Naive thymus-derived CD8-positive, alpha-beta T cell (primary cell): ENCODE measurements around the gene SENP7. TPM values are rescaled to one million over a fixed set of nuclear protein-coding genes. Genes with fewer than 3 reads are reported as not detected.
A peak's percentile ranks its signal among the peaks of the same experiment; 100 is the strongest.
"Not testable (repeated sequence)": the region's sequence is repeated elsewhere in the genome, so short reads cannot be mapped to it uniquely, and the experiment has no call there.

ENCODE experiments used
- ATAC-seq, 2 donors: fragments of 150-1000 bp; cut with Tn5 transposase in 1 of 2; sonication (Bioruptor Pico), chemical (Tn5 transposase) in 1 of 2; 1 replicate in 1 of 2; 2 replicates in 1 of 2; pipeline ENCODE4 v1.10.0; 2021; ENCODE audit warnings: mild to moderate bottlenecking in 2 of 2, moderate library complexity in 2 of 2
- POLR2A ChIA-PET: fragments of 350-600 bp; sonication (Branson Sonifier 250); formaldehyde crosslinking; loops from one replicate; lab custom pipeline; 2021; ENCODE audit warnings: antibody characterized with exemption; lab: Charles Lee
- DNase-seq, 10 donors: peaks; one replicate each; pipeline versions ENCODE4 v3.0.0 to v3.0.0-alpha.2; 2020 to 2022
- H3K27ac Mint-ChIP-seq, 10 donors: one replicate each; pipeline ENCODE4 v1.8.0; 2020 to 2022; ENCODE audit warnings: mild to moderate bottlenecking in 10 of 10, mixed read lengths in 10 of 10, moderate library complexity in 4 of 10, inconsistent platforms in 1 of 10
- H3K27me3 Mint-ChIP-seq, 5 donors: one replicate each; pipeline ENCODE4 v1.8.0; 2021 to 2022; ENCODE audit warnings: mixed read lengths in 5 of 5
- H3K36me3 Mint-ChIP-seq, 3 donors: one replicate each; pipeline ENCODE4 v1.8.0; 2020 to 2022; ENCODE audit warnings: mixed read lengths in 3 of 3, mild to moderate bottlenecking in 2 of 3, inconsistent platforms in 1 of 3
- H3K4me1 Mint-ChIP-seq, 4 donors: one replicate each; pipeline ENCODE4 v1.8.0; 2021 to 2022; ENCODE audit warnings: mixed read lengths in 4 of 4
- H3K4me3 Mint-ChIP-seq, 10 donors: one replicate each; pipeline ENCODE4 v1.8.0; 2020 to 2022; ENCODE audit warnings: mild to moderate bottlenecking in 10 of 10, mixed read lengths in 10 of 10, moderate library complexity in 6 of 10, inconsistent platforms in 1 of 10
- H3K9me3 Mint-ChIP-seq, 9 donors: one replicate each; pipeline ENCODE4 v1.8.0; 2020 to 2022; ENCODE audit warnings: mixed read lengths in 9 of 9, mild to moderate bottlenecking in 3 of 9, inconsistent platforms in 1 of 9, moderate library complexity in 1 of 9
- polyA plus RNA-seq, 3 donors: library from polyadenylated mRNA; unstranded; fragments of 300-500 nt; fragmentation: Illumina TruSeq; gene quantifications; one replicate each; pipeline ENCODE4 v1.2.3, GENCODE V29; 2021
- total RNA-seq, 8 experiments: library from RNA in 2 of 8; stranded (reverse) in 2 of 8; gene quantifications; one replicate each; pipeline ENCODE4 v1.2.3 and lab custom pipeline; 2021 to 2026

SENP7 gene
- total and polyA plus RNA-seq, 5 experiments from 2014 or later = 6.7 to 72.5 (median 11.2) TPM

GRCh38 chr3:101478980-101479379, 34.0 kb downstream of the SENP7 start:
- Mint-ChIP-seq H3K27me3 (no peaks in the 10 kb centered on the region), H3K27ac (peak overlapping the region in 5 of 10 donors; percentile 4 to 78 (median 54)), H3K9me3 (peaks cover 0 to 10% (median 3%) of the 10 kb centered on the region in 9 donors), H3K4me1 (peaks cover 33 to 71% (median 58%) of the 10 kb centered on the region in 4 donors), H3K4me3 (peak overlapping the region in 3 of 10 donors; percentile 3 to 61 (median 11)), H3K36me3 (peaks cover 23 to 86% (median 63%) of the 10 kb centered on the region in 3 donors)
- POLR2A ChIA-PET = no interaction called here
- DNase-seq (no peak), ATAC-seq (no peak)

GRCh38 chr3:101474841-101475552, 38.0 kb downstream of the SENP7 start:
- ATAC-seq, H3K27me3 Mint-ChIP-seq, H3K4me3 Mint-ChIP-seq, DNase-seq, POLR2A ChIA-PET: not testable (repeated sequence)
- Mint-ChIP-seq H3K4me1 (peaks cover 36 to 73% (median 55%) of the 10 kb centered on the region in 4 donors), H3K27ac (peak overlapping the region in 3 of 10 donors; percentile 16 to 22 (median 20)), H3K9me3 (peaks cover 0 to 13% (median under 1%) of the 10 kb centered on the region in 9 donors), H3K36me3 (peaks cover 18 to 72% (median 67%) of the 10 kb centered on the region in 3 donors)

- Mint-ChIP-seq H3K36me3 (peaks cover 8 to 41% (median 33%) of the 10 kb centered on the region in 3 donors), H3K9me3 (peaks cover 0 to 36% (median 8%) of the 10 kb centered on the region in 9 donors), H3K4me3 (peak overlapping the region in 3 of 10 donors; percentile 6 to 11 (median 8)), H3K27ac (peak overlapping the region; percentile 17 to 98 (median 91)), H3K4me1 (peaks cover 48 to 77% (median 70%) of the 10 kb centered on the region in 4 donors)
- POLR2A ChIA-PET = interaction anchor here (1.0 kb wide), 1 partner anchor 44 kb away, joined by 6 read pairs; no protein-coding TSS in a partner anchor
- ATAC-seq, DNase-seq, H3K27me3 Mint-ChIP-seq: not testable (repeated sequence)
Measured at GRCh38 chr3:101468676-101469075, 44.3 kb downstream of the SENP7 start.

DNA sequence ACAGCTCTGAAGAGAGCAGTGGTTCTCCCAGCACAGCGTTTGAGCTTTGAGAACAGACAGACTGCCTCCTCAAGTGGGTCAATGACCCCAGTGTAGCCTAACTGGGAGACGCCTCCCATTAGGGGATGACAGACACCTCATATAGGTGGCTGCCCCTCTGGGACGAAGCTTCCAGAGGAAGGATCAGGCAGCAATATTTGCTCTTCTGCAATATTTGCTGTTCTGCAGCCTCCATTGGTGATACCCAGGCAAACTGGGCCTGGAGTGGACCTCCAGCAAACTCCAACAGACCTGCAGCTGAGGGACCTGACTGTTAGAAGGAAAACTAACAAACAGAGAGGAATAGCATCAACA, 45.7 kb downstream of the SENP7 start:
- not testable (repeated sequence) for DNase-seq, H3K27me3 Mint-ChIP-seq, ATAC-seq
- H3K4me3 Mint-ChIP-seq = peak overlapping the region in 9 of 10 donors; percentile 42 to 90 (median 72)
- peaks cover 0 to 28% (median 8%) of the 10 kb centered on the region in 9 donors for H3K9me3 Mint-ChIP-seq
- H3K27ac Mint-ChIP-seq = peak overlapping the region; percentile 72 to 98 (median 92)
- H3K36me3 Mint-ChIP-seq = peaks cover 8 to 34% (median 32%) of the 10 kb centered on the region in 3 donors
- POLR2A ChIA-PET = interaction anchor here (0.6 to 1.7 kb wide), 6 partner anchors 45 to 217 kb away, joined by 3 to 9 read pairs (median 4); partner anchors contain the start of genes PCNP and SENP7
- H3K4me1 Mint-ChIP-seq = peaks cover 43 to 79% (median 67%) of the 10 kb centered on the region in 4 donors

- ATAC-seq (peak in 1 of 2 donors; percentile 76), DNase-seq (peak in 7 of 10 donors; percentile 24 to 81 (median 59))
- Mint-ChIP-seq H3K4me3 (peak overlapping the region in 8 of 10 donors; percentile 53 to 90 (median 72)), H3K4me1 (peaks cover 42 to 79% (median 68%) of the 10 kb centered on the region in 4 donors), H3K36me3 (peaks cover 10 to 39% (median 30%) of the 10 kb centered on the region in 3 donors), H3K9me3 (peaks cover 0 to 28% (median 8%) of the 10 kb centered on the region in 9 donors), H3K27me3 (no peaks in the 10 kb centered on the region), H3K27ac (peak overlapping the region; percentile 70 to 98 (median 91))
- POLR2A ChIA-PET = interaction anchor here (0.6 to 1.7 kb wide), 4 partner anchors 46 to 187 kb away, joined by 3 to 9 read pairs (median 6); partner anchors contain the start of genes PCNP and SENP7
Measured at GRCh38 chr3:101466465-101467309, 46.3 kb downstream of the SENP7 start.

DNA sequence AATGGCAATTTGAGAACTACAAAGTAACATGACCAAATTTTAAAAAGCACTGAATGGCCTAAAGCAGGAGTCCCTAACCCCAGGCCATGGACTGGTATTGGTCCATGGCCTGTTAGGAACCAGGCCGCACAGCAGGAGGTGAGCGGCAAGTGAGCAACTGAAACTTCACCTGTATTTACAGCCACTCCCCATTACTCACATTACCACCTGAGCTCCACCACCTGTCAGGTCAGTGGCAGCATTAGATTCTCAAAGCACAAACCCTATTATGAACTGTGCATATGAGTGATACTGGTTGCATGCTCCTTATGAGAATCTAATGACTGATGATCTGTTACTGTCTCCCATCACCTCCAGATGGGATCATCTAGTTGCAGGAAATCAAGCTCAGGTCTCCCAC, 48.8 kb downstream of the SENP7 start:
- Mint-ChIP-seq H3K27ac (peak overlapping the region in 7 of 10 donors; percentile 24 to 81 (median 46)), H3K4me3 (no peak overlapping the region), H3K27me3 (no peaks in the 10 kb centered on the region), H3K36me3 (peaks cover 15 to 47% (median 27%) of the 10 kb centered on the region in 3 donors), H3K9me3 (peaks cover 0 to 16% (median 7%) of the 10 kb centered on the region in 9 donors), H3K4me1 (peaks cover 31 to 84% (median 72%) of the 10 kb centered on the region in 4 donors)
- ATAC-seq (no peak), DNase-seq (no peak)
- POLR2A ChIA-PET = interaction anchor here (0.8 kb wide), 1 partner anchor 49 kb away, joined by 3 read pairs; the partner anchor contains the start of gene SENP7

GRCh38 chr3:101461451-101461850, 51.6 kb downstream of the SENP7 start:
- Mint-ChIP-seq H3K4me1 (peaks cover 13 to 60% (median 45%) of the 10 kb centered on the region in 4 donors), H3K9me3 (peaks cover 0 to 5% (median 0%) of the 10 kb centered on the region in 9 donors), H3K36me3 (peaks cover 21 to 59% (median 35%) of the 10 kb centered on the region in 3 donors), H3K27ac (peak overlapping the region in 8 of 10 donors; percentile 2 to 63 (median 10)), H3K4me3 (no peak overlapping the region), H3K27me3 (no peaks in the 10 kb centered on the region)
- DNase-seq = no peak
- POLR2A ChIA-PET = no interaction called here
- ATAC-seq = no peak

DNA sequence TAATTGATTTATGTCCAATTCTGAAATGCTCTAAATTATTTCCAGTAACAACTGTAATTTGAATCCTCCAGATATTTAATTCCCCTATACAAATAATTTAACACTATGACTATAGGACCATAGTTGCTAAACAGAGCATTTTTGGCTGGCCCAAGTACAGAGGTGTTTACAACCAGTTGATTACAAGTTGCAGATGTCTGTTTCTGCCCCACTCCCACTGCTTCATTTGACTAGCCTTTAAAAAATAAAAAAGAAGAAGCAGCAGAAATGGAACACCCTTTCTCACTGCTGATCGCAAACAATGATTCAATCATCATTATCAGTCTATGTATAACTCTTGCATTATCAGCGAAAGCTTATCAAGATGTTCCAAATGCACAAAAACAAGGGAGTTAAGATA, 54.6 kb downstream of the SENP7 start:
- POLR2A ChIA-PET = no interaction called here
- no peak for ATAC-seq
- no peak for DNase-seq
- no peak overlapping the region for H3K27ac Mint-ChIP-seq
- no peaks in the 10 kb centered on the region for H3K27me3 Mint-ChIP-seq
- H3K9me3 Mint-ChIP-seq = peaks cover 0 to 5% (median 0%) of the 10 kb centered on the region in 9 donors
- H3K36me3 Mint-ChIP-seq = peaks cover 21 to 72% (median 40%) of the 10 kb centered on the region in 3 donors
- no peak overlapping the region for H3K4me3 Mint-ChIP-seq
- peaks cover 4 to 39% (median 32%) of the 10 kb centered on the region in 4 donors for H3K4me1 Mint-ChIP-seq

DNA sequence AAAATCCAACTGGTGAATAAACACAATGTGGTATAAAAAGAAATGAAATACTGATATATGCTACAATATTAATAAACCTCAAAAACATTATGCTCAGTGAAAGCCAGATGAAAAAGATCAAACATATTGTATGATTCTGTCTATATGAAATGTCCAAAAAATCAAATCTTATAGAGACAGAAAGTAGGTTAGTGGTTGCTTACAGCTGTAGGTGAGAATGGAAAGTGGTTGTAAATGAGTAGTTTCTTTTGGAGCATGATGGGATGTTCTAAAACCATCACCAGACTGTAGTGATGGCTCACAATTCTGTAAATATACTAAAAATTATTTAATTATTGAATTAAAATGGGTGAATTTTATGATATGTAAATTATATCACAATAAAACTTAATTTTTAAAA, 58.4 kb downstream of the SENP7 start:
- Mint-ChIP-seq H3K4me1 (peaks cover 12 to 30% (median 25%) of the 10 kb centered on the region in 4 donors), H3K27ac (peak overlapping the region in 1 of 10 donors; percentile 57)
- ATAC-seq = no peak

DNA sequence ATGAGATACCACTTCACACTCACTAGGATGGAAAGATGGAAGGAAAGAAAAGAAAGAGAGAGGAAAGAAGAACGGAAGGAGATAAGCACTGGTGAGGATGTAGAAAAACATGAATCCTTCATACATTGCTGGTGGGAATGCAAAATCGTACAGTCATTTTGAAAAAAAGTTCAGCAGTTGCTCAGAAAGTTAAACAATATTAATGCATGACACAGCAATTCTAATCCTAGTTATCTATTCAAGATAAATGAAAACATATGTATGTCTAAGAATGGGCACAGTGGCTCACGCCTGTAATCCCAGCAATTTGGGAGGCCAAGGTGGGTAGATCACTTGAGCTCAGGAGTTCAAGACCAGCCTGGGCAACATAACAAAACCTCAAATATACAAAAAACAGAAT, 59.1 kb downstream of the SENP7 start:
- H3K4me1 Mint-ChIP-seq = peaks cover 13 to 32% (median 22%) of the 10 kb centered on the region in 4 donors
- peak overlapping the region in 4 of 10 donors; percentile 56 to 62 (median 58) for H3K27ac Mint-ChIP-seq
- DNase-seq (no peak), ATAC-seq (no peak)
- no peak overlapping the region for H3K4me3 Mint-ChIP-seq
- no peaks in the 10 kb centered on the region for H3K27me3 Mint-ChIP-seq
- POLR2A ChIA-PET = no interaction called here
- peaks cover 8 to 61% (median 54%) of the 10 kb centered on the region in 3 donors for H3K36me3 Mint-ChIP-seq
- H3K9me3 Mint-ChIP-seq = peaks cover 0 to 11% (median under 1%) of the 10 kb centered on the region in 9 donors

More for the DNA sequence above, 58.4 kb downstream of the SENP7 start:
- no peak for DNase-seq
- Mint-ChIP-seq H3K36me3 (peaks cover 6 to 58% (median 49%) of the 10 kb centered on the region in 3 donors), H3K27me3 (no peaks in the 10 kb centered on the region), H3K4me3 (no peak overlapping the region), H3K9me3 (peaks cover 0 to 8% (median 2%) of the 10 kb centered on the region in 9 donors)
- POLR2A ChIA-PET = interaction anchor here (0.6 kb wide), 1 partner anchor 341 kb away, joined by 3 read pairs; no protein-coding TSS in a partner anchor

GRCh38 chr3:101438641-101439040, 74.4 kb downstream of the SENP7 start:
- ATAC-seq, H3K4me3 Mint-ChIP-seq, DNase-seq, H3K27ac Mint-ChIP-seq, H3K27me3 Mint-ChIP-seq, POLR2A ChIA-PET: not testable (repeated sequence)
- Mint-ChIP-seq H3K36me3 (peaks cover 29 to 48% (median 33%) of the 10 kb centered on the region in 3 donors), H3K4me1 (peaks cover 20 to 41% (median 32%) of the 10 kb centered on the region in 4 donors), H3K9me3 (peaks cover 7 to 59% (median 25%) of the 10 kb centered on the region in 9 donors)
